Kidney epithelial cell (primary cell): ENCODE results near the gene GIN1. TPM values are rescaled to one million over a fixed set of nuclear protein-coding genes. Genes with fewer than 3 reads are reported as not detected.
"Not testable (repeated sequence)": the region's sequence is repeated elsewhere in the genome, so short reads cannot be mapped to it uniquely, and the experiment has no call there.

Experiments used
- DNase-seq: peaks from one replicate; pipeline ENCODE4 v3.0.0-alpha.2; 2010; ENCODE audit warnings: low read depth
- H3K27me3 ChIP-seq: 2 replicates; pipeline ENCODE4 v1.6.0; 2011; ENCODE audit warnings: low read length; ENCODE audit not compliant: control insufficient read depth, insufficient read depth
- H3K36me3 ChIP-seq: 2 replicates; pipeline ENCODE4 v1.5.1; 2011; ENCODE audit warnings: low read length; ENCODE audit not compliant: control insufficient read depth, insufficient read depth
- H3K4me3 ChIP-seq: 2 replicates; pipeline ENCODE4 v1.5.1; 2011; ENCODE audit warnings: low read depth, mild to moderate bottlenecking, control low read depth, low read length
- total RNA-seq: library from RNA; depleted of rRNA; stranded (reverse); fragments of >200 nt; gene quantifications from 2 replicates; pipeline ENCODE4 v1.2.3, GENCODE V29; 2015
- TF ChIP-seq, protein P1 (sequence below): IDR thresholded peaks from 2 replicates; pipeline ENCODE4 v1.5.1; 2011; ENCODE audit warnings: mild to moderate bottlenecking, moderate library complexity, low read length, control low read depth, inconsistent platforms; ENCODE audit not compliant: insufficient read depth, poor library complexity, severe bottlenecking

Gene GIN1
- total RNA-seq, 1 donor from 2014 or later = 4.2 TPM

DNA sequence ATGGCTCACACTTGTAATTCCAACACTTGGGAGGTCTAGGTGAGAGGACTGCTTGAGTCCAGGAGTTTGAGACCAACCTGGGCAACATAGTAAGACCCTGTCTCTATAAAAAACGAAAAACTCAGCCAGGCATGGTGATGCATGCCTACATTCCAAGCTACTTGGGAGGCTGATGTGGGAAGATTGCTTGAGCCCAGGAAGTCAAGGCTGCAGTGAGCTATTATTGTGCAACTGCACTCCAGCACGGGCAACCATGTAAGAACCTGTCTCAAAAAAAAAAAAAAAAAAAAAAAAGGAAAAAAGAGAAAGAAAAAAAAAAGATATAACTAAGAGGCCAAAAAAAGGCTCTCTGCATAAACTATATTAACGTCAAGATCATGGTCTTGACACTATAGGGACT, 27.3 kb downstream of the GIN1 start:
- no peaks in the 10 kb centered on the region for H3K27me3 ChIP-seq
- no peak overlapping the region for H3K4me3 ChIP-seq
- H3K36me3 ChIP-seq = no peaks in the 10 kb centered on the region
- TF ChIP-seq, protein P1, sequence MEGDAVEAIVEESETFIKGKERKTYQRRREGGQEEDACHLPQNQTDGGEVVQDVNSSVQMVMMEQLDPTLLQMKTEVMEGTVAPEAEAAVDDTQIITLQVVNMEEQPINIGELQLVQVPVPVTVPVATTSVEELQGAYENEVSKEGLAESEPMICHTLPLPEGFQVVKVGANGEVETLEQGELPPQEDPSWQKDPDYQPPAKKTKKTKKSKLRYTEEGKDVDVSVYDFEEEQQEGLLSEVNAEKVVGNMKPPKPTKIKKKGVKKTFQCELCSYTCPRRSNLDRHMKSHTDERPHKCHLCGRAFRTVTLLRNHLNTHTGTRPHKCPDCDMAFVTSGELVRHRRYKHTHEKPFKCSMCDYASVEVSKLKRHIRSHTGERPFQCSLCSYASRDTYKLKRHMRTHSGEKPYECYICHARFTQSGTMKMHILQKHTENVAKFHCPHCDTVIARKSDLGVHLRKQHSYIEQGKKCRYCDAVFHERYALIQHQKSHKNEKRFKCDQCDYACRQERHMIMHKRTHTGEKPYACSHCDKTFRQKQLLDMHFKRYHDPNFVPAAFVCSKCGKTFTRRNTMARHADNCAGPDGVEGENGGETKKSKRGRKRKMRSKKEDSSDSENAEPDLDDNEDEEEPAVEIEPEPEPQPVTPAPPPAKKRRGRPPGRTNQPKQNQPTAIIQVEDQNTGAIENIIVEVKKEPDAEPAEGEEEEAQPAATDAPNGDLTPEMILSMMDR = no peak
- no peak for DNase-seq

DNA sequence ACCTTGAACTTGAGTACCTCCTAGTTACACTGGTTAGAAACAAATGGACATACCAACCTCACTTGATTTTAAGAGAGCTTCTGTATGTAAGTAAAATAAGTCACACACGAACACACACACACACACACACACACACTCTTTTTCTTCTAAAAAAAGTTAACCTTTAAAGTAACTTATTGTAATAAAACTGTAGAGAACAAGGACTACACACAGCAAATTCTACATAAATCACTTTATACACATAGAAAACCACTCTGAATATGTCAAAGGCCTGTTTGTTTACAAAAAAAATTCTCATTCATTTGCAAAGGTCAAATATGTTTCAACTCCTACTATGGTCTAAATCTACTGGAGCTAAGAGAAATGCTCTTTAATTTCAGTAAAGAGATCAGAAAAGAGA, 29.1 kb downstream of the GIN1 start:
- no peak for DNase-seq
- TF ChIP-seq, protein P1 = no peak
- H3K36me3 ChIP-seq = no peaks in the 10 kb centered on the region
- H3K27me3 ChIP-seq = no peaks in the 10 kb centered on the region
- H3K4me3 ChIP-seq = no peak overlapping the region

DNA sequence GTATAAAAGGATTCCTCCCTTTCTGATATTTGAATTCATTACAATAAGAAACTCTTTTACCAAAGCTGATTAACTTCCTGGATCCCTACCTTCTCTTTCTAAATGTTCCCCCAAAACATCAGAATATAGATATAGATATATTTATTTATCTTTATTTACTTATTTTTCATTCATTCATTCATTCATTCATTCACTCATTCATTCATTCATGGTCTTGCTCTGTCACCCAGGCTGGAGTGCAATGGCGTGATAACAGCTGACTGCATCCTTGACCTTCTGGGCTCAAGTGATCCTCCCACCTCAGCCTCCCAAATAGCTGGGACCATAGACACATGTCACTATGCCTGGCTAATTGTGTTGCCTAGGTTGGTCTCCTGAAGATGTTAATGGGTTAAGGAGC, 30.7 kb downstream of the GIN1 start:
- no peak overlapping the region for H3K4me3 ChIP-seq
- H3K27me3 ChIP-seq = no peaks in the 10 kb centered on the region
- no peaks in the 10 kb centered on the region for H3K36me3 ChIP-seq
- TF ChIP-seq, protein P1 = no peak
- DNase-seq = no peak

DNA sequence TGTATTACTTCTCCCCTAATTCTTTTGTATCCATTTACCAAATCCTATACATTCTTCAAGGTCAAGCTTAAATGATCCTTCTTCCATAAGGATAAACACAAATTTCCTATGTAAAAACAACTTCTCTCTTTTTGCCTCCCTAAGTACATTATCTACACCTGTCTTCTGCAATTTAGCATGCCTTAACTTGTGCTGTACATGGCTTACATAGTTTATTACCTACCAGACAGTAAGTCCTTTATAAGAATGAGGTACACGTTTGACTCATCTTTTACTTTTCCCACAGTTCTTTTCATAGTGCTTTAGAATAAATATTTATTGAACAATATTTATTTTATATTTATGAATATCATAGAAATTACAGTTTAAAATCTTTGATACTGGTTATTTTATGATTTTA, 33.4 kb downstream of the GIN1 start:
- TF ChIP-seq, protein P1 = no peak

DNA sequence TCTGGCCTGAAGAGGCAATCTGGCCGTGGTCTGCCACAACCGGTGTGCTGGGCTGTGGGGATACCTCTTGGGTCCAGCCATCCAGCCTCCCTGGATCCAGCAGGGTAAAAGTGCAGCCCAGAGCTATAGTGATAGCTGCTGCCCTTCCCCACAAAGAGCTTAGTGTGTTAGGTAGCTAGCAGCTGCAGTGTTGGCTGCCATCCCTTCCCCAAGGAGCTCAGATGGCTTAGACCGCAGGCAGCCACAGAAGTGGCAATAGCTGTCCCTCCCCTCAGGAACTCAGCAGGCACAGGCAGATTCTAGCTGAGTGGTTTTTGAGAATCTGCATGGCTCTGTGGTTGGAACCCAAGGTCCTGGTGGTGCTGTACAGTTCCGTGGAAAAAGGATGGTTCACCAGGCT, 40.1 kb downstream of the GIN1 start:
- no peaks in the 10 kb centered on the region for H3K27me3 ChIP-seq
- H3K4me3 ChIP-seq = no peak overlapping the region
- TF ChIP-seq, protein P1 = no peak
- no peaks in the 10 kb centered on the region for H3K36me3 ChIP-seq
- DNase-seq = no peak

More for the DNA sequence above, 33.4 kb downstream of the GIN1 start:
- Histone ChIP-seq H3K27me3 (no peaks in the 10 kb centered on the region), H3K4me3 (no peak overlapping the region), H3K36me3 (no peaks in the 10 kb centered on the region)
- no peak for DNase-seq

DNA sequence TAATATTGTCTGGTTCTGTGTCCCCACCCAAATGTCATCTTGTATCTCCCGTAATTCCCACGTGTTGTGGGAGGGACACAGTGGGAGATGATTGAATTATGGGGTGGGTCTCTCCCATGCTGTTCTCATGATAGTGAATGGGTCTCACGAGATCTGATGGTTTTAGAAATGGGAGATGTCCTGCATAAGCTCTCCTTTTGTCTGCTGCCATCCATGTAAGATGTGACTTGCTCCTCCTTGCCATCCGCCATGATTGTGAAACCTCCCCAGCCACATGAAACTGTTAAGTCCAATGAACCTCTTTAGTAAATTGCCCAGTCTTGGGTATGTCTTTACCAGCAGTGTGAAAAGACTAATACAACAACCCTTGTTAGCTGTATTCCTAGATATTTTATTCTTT, 44.5 kb downstream of the GIN1 start:
- no peak for DNase-seq
- Histone ChIP-seq H3K4me3 (no peak overlapping the region), H3K36me3 (no peaks in the 10 kb centered on the region), H3K27me3 (no peaks in the 10 kb centered on the region)
- TF ChIP-seq, protein P1 = no peak

DNA sequence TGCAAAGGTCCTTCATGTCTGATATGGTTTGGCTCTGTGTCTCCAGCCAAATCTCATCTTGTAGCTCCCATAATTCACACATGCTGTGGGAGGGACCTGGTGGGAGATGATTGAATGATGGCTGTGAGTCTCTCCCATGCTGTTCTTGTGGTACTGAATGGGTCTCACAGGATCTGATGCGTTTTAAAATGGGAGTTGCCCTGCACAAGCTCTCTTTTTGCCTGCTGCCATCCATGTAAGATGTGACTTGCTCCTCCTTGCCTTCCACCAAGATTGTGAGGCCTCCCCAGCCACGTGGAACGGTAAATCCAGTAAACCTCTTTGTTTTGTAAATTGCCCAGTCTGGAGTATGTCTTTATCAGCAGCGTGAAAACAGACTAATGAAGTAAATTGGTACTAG, 46.4 kb downstream of the GIN1 start:
- H3K36me3 ChIP-seq, DNase-seq, H3K4me3 ChIP-seq, H3K27me3 ChIP-seq: not testable (repeated sequence)
